Thoracic aorta endothelial cell (primary cell): ENCODE data around the gene PRRG1. TPM values are rescaled to one million over a fixed set of nuclear protein-coding genes. Genes with fewer than 3 reads are reported as not detected.

Experiments used
- total RNA-seq: library from RNA; depleted of rRNA; stranded (reverse); fragments of >200 nt; gene quantifications from 2 replicates; pipeline ENCODE4 v1.2.3, GENCODE V29; 2012

PRRG1 gene
- total RNA-seq, result 47.2 and 55.2 TPM in 2 replicates

DNA sequence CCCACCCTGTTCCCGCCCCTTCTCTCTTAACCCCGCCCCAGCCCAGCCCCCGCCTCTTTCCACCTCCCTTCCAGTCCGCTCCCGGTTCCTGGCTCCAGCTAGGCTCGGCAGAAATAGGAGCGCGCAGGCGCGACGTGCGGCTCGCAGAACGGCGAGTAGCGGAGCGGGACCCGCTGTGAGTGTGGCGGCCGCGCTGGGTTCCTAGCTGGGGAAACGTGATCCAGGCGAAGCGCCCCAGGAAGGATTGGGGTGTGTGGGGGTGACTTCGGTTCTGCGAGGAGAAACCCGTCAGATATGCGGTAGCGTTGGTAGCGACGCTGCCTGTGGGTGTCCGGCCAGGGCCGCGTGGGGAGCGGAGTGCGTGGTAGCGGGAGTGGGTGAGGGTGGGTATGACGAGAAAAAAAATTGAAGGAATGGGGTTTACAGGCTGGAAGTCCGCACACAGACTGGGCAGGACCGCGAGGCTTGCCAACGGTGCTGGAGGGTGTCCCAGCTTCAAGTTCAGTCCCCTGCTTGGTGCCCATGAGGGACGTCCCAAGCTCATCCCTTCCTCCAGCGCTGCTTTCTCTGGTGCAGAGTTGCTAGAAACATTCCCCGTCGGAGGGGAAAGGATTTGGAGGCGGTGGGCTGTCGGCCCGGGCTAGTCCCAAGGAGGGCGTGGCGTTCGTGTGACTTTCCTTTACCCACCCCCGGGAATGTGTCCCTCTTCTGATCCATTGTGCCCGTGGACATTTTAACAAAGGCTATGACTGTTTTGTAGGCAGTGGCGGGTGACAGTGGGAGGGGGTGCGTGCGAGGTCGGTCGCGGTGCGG, at the start of gene PRRG1:
PRRG1 (plus strand) TSS at position 144 of the 813 bp plus-strand sequence. CDS start 56,886 bp downstream, outside the sequence.

Other genes starting within 250 kb of the PRRG1 start
- 0.93 and 1.6 TPM in 2 replicates for gene LANCL3, start 222.3 kb downstream of the PRRG1 start, total RNA-seq